22Rv1 (cell line): ENCODE results near the gene TRIM63.

Experiments
- CTCF ChIP-seq: fragments of 450-650 bp; IDR thresholded peaks from 2 replicates; pipeline ENCODE4 v1.5.1; 2017; ENCODE audit warnings: mild to moderate bottlenecking
- ZFX ChIP-seq: fragments of 450-650 bp; IDR thresholded peaks from 2 replicates; pipeline ENCODE4 v1.6.1; 2017; ENCODE audit warnings: antibody characterized with exemption, borderline replicate concordance

GRCh38 chr1:26047278-26047874 lies 20.1 kb downstream of the TRIM63 start:
- TF ChIP-seq CTCF, result no peak
- no peak for TF ChIP-seq ZFX
